Effector memory CD8-positive, alpha-beta T cell (primary cell): ENCODE data around the gene GRK1.

Experiments
- ATAC-seq: fragments of 150-1000 bp; cut with Tn5 transposase; replicated peaks from 2 replicates; pipeline ENCODE4 v1.10.0; 2021; ENCODE audit warnings: mild to moderate bottlenecking, moderate library complexity
- DNase-seq, 3 experiments: peaks; one replicate each; pipeline ENCODE4 v3.0.0; 2021
- H3K27ac Mint-ChIP-seq, 2 donors: one replicate each; pipeline ENCODE4 v1.8.0; 2022; ENCODE audit warnings: mild to moderate bottlenecking in 2 of 2, mixed read lengths in 2 of 2, moderate library complexity in 2 of 2
- H3K27me3 Mint-ChIP-seq, 2 donors: one replicate each; pipeline ENCODE4 v1.8.0; 2022; ENCODE audit warnings: mixed read lengths in 2 of 2
- H3K36me3 Mint-ChIP-seq: one replicate; pipeline ENCODE4 v1.8.0; 2022; ENCODE audit warnings: mild to moderate bottlenecking, moderate library complexity, mixed read lengths; ENCODE audit not compliant: insufficient read depth
- H3K4me1 Mint-ChIP-seq, 2 donors: one replicate each; pipeline ENCODE4 v1.8.0; 2022; ENCODE audit warnings: low read depth in 2 of 2, mixed read lengths in 2 of 2
- H3K4me3 Mint-ChIP-seq, 2 donors: one replicate each; pipeline ENCODE4 v1.8.0; 2022; ENCODE audit warnings: mild to moderate bottlenecking in 2 of 2, mixed read lengths in 2 of 2, moderate library complexity in 2 of 2
- H3K9me3 Mint-ChIP-seq, 2 donors: one replicate each; pipeline ENCODE4 v1.8.0; 2022; ENCODE audit warnings: mixed read lengths in 2 of 2

Gene GRK1

DNA sequence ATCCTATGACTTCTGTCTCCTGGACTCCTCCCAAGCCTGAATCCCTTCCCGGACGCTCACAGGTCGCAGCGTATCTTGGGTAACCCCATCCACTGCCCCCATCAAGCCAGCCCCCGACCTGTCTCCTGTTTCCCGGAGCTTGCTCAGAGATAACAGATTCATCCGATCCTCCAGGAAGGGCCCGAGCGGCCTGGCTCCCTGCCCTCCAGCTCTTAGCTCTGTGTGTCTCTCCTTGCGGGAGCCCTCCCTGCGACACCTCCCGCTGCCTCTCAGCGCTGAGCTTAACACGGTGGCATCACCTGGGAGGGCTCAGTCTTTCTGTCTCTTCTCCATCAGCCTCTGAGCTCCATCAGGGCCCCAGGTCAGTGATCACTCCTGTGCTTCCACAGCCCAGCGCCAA, 87.7 kb downstream of the GRK1 start:
- Mint-ChIP-seq H3K27me3 (peaks cover 37 to 48% of the 10 kb centered on the region in 2 donors), H3K4me3 (no peak overlapping the region)
- no peak for DNase-seq

DNA sequence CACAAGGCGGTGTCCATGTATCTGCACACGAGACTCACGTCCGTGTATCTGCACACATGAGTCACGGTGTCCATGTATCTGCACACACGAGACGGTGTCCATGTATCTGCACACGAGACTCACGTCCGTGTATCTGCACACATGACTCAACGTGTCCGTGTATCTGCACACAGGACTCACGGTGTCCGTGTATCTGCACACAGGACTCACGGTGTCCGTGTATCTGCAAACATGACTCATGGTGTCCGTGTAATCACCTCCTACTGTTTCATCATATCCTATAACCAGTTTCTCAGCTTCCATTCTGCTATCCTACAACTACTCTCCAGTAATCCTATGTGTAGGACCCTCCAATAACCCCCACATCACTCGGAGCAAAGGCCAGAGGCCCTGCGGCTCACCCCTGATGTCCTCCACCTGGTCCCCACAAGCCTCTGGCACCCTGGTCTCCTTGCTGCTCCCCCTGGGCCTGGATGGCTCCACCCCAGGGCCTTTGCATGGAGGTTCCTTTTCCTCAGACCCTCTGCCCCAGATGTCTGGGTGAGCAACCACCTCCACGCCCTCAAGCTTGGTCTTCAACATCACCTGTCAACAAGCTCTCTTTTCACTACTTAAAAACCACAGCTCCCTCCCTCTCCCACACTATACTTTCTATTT, 89.5 kb downstream of the GRK1 start:
- peaks cover 54 to 67% of the 10 kb centered on the region in 2 donors for H3K27me3 Mint-ChIP-seq
- peaks cover 4% of the 10 kb centered on the region for H3K36me3 Mint-ChIP-seq
- H3K4me1 Mint-ChIP-seq, result peaks cover 11 to 13% of the 10 kb centered on the region in 2 donors
- H3K4me3 Mint-ChIP-seq, result no peak overlapping the region
- H3K9me3 Mint-ChIP-seq, result no peaks in the 10 kb centered on the region
- ATAC-seq, result no peak
- H3K27ac Mint-ChIP-seq, result no peak overlapping the region
- no peak for DNase-seq

More for the DNA sequence above, 87.7 kb downstream of the GRK1 start:
- H3K36me3 Mint-ChIP-seq, result peaks cover 4% of the 10 kb centered on the region
- peaks cover 0 to 10% of the 10 kb centered on the region in 2 donors for H3K9me3 Mint-ChIP-seq
- ATAC-seq, result no peak
- no peak overlapping the region for H3K27ac Mint-ChIP-seq
- H3K4me1 Mint-ChIP-seq, result peaks cover 9 to 14% of the 10 kb centered on the region in 2 donors

DNA sequence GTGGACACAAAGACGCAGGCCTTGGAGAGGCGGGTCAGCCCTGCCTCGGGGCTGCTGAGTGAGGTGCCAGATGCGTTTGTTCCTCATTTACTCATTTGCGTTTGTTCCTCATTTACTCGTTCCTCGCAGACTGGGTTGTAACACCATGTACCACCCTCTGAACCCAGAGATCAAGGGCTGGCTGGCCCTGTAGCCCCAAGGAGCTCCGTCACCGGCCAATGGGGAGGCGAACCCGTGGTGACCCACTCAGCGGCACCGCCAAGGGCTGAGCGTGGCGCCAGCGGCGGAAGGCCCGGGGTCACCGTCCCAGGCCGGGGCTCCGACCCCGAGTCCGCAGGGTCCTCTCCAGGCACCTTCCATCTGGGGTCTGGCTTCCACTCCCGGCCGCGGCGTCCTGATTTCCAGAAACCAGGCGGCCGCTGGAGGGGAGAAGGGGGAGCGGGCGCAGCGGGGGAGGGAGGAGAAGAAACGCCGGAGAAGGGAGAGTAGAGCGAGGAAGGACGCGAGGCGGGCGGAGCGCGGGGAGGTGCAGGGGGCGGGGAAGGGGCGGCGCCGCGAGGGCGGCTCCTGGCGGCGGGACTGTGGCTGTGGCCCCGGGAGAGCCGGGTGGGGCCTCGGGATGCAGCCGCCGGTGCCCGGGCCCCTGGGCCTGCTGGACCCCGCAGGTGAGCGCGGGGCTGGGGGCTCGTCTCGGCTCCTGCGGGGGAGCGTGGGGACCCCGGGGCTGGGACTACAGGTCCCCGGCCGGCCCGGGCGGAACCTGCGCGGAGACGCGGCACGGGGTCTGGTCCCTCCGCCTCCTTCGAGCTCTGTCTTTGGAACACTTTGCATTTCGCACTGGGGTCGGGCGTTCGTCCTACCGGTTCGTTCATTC, 91.9 kb downstream of the GRK1 start, which contains the start of gene TMEM255B:
Gene TMEM255B (plus strand): TSS at position 576 of the 874 bp plus-strand sequence. CDS start 44 bp downstream, at position 620.
- DNase-seq, result peak; percentile 38 to 49 (median 47)
- ATAC-seq, result peak; percentile 92
- Mint-ChIP-seq H3K27me3 (peaks cover 76 to 88% of the 10 kb centered on the region in 2 donors), H3K36me3 (peaks cover 4% of the 10 kb centered on the region), H3K4me1 (peaks cover 11 to 13% of the 10 kb centered on the region in 2 donors), H3K9me3 (no peaks in the 10 kb centered on the region), H3K27ac (no peak within 1 kb of the TSS), H3K4me3 (peak within 1 kb of the TSS; percentile 89)

DNA sequence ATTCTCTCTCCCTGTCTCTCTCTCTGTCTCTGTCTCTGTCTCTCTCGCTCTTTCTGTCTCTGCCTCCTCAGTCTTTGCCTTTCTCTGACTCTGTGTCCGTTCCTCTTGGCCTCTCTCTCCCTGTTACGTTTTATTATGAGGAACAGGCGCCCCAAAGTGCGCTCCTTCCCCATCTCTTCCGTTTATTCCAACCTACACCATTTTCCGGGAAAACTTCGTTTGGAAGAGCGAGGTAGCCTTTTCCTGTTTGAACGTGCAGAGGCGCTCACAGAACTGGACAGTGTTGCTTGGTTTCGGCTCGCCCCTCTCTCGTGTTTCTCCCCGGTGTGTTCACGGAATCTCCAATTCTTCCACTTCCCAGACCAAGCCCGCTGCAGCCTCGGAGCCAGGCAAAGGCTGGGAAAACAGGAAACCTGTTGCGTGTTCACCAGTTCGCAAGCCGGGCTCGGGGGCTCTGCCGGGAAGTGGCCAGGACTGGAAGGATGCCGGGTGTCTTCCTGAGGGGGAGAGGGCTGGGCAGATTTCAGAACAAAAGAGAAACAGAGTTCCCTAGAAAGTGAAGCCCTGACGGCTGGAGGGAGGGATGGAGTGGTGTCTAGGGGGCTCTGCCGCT, 92.6 kb downstream of the GRK1 start:
- Mint-ChIP-seq H3K9me3 (no peaks in the 10 kb centered on the region), H3K27me3 (peaks cover 77 to 86% of the 10 kb centered on the region in 2 donors), H3K4me3 (peak overlapping the region; percentile 89), H3K27ac (no peak overlapping the region), H3K36me3 (peaks cover 3% of the 10 kb centered on the region), H3K4me1 (peaks cover 11 to 13% of the 10 kb centered on the region in 2 donors)
- DNase-seq (no peak), ATAC-seq (no peak)

DNA sequence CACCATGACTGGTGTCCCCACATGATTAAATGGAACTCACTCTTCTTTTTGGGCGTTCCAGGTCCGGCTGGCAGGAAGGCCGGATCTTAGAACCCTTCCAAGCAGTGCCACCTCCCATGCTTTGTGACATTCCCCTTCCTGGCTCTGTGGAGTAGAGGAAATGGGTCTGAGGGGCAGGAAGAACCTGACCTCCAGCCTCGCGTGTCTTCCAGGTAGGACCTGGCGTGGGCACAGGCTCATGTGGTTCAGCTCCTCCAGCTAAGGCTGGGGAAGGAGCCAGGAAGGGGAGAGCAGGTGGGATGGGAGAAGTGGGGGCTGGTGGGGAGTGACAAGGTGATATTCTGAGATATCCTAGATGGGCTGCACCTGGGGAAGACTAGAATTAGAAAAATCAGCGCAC, 94.1 kb downstream of the GRK1 start:
- Mint-ChIP-seq H3K36me3 (peaks cover 8% of the 10 kb centered on the region), H3K9me3 (no peaks in the 10 kb centered on the region), H3K27ac (no peak overlapping the region), H3K4me3 (no peak overlapping the region), H3K27me3 (peaks cover 86 to 93% of the 10 kb centered on the region in 2 donors), H3K4me1 (peaks cover 10 to 11% of the 10 kb centered on the region in 2 donors)
- no peak for ATAC-seq
- DNase-seq, result no peak

DNA sequence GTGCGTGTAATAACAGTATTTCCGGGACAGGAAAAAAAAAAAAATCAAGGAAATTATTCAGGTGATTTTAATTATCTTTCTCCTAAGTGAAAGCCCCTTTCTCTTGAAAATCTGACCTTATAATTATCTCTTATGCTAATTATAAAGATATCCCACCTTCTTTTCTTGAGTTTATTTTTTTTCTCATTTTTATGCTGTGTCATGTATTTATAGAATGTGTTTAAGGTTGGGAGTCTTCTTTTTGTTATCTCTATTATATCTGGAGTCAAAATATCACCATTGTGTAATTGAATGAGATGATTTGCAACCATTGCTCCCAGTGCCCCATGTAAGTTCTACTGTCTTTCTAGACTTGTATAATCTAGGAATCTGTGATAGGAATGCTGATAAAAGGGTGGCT, 95.1 kb downstream of the GRK1 start:
- peaks cover 81 to 87% of the 10 kb centered on the region in 2 donors for H3K27me3 Mint-ChIP-seq

DNA sequence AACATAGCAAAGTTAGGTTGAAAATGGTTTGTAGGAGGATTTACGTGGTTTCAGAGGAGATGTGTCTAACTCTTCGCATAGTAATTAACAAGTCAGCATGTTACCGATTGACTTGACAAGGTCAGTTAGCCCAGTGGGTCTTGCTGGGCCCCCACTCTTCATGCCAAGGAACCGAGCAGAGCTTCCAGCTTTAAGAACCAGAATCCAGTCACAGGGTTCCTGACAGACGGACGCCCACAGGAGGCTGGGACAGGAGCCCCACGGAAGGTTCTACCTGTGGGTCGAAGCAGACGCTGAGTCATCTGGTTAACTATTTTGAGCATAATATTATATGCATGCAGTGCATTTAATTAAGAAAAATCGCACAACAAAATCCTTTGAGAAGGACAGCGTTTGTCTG, 95.5 kb downstream of the GRK1 start:
- Mint-ChIP-seq H3K27ac (no peak overlapping the region), H3K9me3 (no peaks in the 10 kb centered on the region), H3K4me1 (peaks cover 7 to 8% of the 10 kb centered on the region in 2 donors), H3K27me3 (peaks cover 79 to 84% of the 10 kb centered on the region in 2 donors), H3K4me3 (no peak overlapping the region), H3K36me3 (peaks cover 8% of the 10 kb centered on the region)
- ATAC-seq, result no peak
- no peak for DNase-seq

More for the DNA sequence above, 95.1 kb downstream of the GRK1 start:
- peaks cover 8% of the 10 kb centered on the region for H3K36me3 Mint-ChIP-seq
- H3K9me3 Mint-ChIP-seq, result no peaks in the 10 kb centered on the region
- no peak overlapping the region for H3K27ac Mint-ChIP-seq
- H3K4me1 Mint-ChIP-seq, result peaks cover 8 to 9% of the 10 kb centered on the region in 2 donors
- H3K4me3 Mint-ChIP-seq, result no peak overlapping the region
- DNase-seq, result no peak
- no peak for ATAC-seq

DNA sequence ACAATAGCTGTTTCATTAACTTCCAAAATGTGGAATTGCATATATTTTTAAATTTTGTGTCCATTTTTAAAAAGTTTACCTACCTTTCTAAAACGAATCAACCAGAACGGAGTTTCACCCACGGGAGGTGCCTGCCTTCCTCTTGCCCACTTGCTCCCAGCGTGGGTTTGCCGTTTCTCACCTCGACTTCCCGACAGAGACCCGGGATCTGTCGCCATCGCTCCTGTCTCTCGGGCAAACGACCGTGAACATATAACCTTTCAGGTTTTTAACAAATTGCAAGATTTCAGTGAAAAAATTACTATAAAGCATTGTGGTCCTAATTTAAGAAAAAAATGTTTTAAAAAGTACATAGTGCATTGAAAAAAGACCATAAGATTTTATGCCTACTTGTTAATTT, 96.2 kb downstream of the GRK1 start:
- Mint-ChIP-seq H3K27ac (no peak overlapping the region), H3K9me3 (no peaks in the 10 kb centered on the region), H3K27me3 (peaks cover 74 to 78% of the 10 kb centered on the region in 2 donors), H3K4me3 (no peak overlapping the region), H3K36me3 (peaks cover 8% of the 10 kb centered on the region), H3K4me1 (peaks cover 7 to 8% of the 10 kb centered on the region in 2 donors)
- no peak for DNase-seq
- ATAC-seq, result no peak

DNA sequence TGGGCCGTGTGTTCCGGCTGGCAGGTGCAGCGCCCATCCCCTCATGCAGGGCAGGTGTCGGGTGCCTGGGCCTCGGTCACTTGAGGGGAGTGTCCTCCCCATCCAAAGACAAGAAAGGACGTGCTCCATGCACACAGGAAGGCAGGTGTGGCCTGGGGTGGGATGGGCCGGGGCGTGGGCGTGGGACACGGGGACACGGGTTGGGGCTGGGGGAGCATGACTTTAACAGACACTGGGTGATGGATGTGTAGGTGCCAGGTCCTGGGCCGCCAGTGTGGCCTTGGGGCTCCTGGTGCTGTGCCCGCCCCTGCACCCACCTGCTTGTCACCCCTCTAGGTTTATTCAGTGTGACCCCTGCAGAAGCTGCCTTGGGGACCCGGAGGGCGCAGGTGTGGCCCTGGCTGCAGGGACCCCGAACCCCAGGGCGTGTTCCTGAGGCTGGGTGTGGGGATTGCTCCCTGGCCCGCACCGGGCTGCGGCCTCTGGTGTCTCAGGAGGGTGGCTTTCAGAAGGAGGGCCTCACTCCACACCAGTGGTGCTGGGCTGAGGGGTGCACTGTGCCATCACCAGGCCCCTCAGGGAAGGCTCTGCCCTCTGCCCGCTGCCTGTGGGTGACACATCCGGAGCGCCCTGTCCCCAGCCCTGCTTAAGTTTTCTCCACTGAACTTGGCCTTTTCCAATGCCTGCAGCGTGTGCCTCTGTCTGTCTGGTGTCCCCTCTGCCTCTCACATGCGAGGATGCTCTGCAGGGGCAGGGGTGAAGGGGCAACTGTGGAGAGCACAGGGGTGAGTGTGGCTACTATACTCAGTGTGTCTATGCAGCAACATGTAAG, 97.2 kb downstream of the GRK1 start:
- DNase-seq (no peak), ATAC-seq (no peak)
- Mint-ChIP-seq H3K36me3 (peaks cover 11% of the 10 kb centered on the region), H3K27ac (no peak overlapping the region), H3K4me1 (peaks cover 6% of the 10 kb centered on the region in 2 donors), H3K9me3 (no peaks in the 10 kb centered on the region), H3K4me3 (no peak overlapping the region), H3K27me3 (peaks cover 67 to 79% of the 10 kb centered on the region in 2 donors)

DNA sequence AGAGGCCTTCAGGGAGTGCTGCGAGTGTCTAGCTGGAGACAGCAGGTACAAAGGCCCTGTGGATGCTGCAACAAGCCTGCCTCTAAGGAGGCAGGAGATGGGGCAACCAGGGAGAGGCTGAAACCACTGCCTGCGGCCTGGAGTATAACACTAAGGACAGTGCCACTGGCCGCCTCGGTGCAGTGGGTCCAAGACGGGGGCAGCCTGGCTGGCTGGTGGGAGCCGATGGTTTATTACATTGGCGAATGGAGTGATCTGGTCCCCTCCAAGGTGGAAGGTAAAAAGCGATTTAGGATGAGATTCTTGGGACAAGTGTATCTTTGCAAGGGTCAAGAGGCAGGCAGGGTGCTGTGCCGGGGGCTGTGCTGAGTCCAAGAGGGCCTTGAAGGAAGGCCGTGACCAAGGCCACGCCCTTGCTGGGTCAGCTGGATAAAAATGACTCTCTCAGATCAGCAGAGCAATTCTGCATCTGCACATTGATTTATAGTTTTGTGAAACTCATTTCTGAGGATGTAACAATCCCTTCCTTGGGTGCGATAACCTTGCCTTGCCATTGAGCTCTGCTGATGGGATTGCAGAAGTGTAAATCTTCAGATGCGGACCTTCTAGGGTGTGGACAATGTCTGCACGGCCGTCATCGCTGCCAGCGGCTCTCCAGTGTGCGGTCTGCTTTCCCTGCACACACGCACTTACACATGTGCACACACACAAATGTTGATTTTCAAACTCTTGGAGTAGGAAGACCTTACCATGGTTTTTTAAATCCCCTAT, 98.0 kb downstream of the GRK1 start:
- ATAC-seq (no peak), DNase-seq (no peak)
- no peak overlapping the region for H3K4me3 Mint-ChIP-seq
- H3K9me3 Mint-ChIP-seq, result no peaks in the 10 kb centered on the region
- H3K27me3 Mint-ChIP-seq, result peaks cover 60 to 73% of the 10 kb centered on the region in 2 donors
- H3K36me3 Mint-ChIP-seq, result peaks cover 11% of the 10 kb centered on the region
- no peak overlapping the region for H3K27ac Mint-ChIP-seq
- H3K4me1 Mint-ChIP-seq, result no peaks in the 10 kb centered on the region

DNA sequence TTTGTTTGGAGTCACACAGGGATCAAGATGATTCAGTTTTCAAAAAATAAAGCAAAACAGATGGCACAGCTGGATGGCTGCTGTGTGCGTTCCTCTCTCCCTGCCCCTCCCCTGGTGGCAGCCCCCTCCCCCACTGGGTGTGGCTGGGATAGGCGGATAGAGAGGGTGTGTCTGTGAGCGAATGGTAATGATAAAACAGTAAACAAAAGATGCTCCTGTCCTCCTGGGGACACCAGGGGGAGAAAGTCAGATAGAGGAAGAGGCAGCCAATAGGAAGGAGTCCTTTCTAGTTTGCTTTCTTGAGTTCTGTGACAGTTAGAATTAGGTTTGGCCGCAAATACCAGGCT, 98.5 kb downstream of the GRK1 start:
- Mint-ChIP-seq H3K27me3 (peaks cover 55 to 67% of the 10 kb centered on the region in 2 donors), H3K4me3 (no peak overlapping the region), H3K9me3 (no peaks in the 10 kb centered on the region), H3K36me3 (peaks cover 11% of the 10 kb centered on the region), H3K27ac (no peak overlapping the region), H3K4me1 (no peaks in the 10 kb centered on the region)
- no peak for DNase-seq
- no peak for ATAC-seq

DNA sequence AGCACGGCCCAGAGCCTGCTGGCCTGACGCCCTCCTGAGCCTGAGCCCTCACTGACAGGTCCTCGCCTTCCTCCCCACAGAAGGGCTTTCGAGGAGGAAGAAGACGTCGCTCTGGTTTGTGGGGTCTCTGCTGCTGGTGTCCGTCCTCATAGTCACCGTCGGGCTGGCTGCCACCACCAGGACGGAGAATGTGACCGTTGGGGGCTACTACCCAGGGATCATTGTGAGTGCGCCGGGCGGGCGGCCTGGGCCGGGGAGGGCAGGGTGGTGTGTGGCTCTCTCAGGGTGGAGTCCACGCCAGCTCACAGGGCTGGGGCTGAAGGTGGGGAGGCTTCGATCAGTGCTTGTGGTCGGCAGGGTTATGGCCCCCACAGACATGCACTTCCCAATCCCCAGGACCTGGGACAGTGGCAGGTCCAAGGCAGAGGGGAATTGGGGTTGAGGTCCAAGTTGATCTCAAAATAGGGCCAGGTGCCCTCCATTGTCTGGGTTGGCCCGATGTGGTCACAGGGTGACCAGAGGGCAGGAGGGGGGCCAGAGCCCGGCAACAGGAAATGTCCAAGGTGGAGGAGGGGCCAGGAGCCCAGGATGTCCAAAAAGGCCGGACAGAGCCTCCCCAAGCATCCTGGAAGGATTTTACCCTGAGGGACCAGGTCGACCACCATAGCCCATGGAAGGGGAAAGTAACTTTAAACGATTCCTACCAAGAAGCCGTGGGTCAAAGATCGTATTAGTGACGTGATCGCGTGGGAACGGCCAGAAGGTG, 99.2 kb downstream of the GRK1 start:
- DNase-seq (no peak), ATAC-seq (no peak)
- Mint-ChIP-seq H3K27me3 (peaks cover 48 to 60% of the 10 kb centered on the region in 2 donors), H3K27ac (no peak overlapping the region), H3K36me3 (peaks cover 11% of the 10 kb centered on the region), H3K4me3 (no peak overlapping the region), H3K4me1 (no peaks in the 10 kb centered on the region), H3K9me3 (no peaks in the 10 kb centered on the region)
